ENCODE results near the gene GCC2.

DNA sequence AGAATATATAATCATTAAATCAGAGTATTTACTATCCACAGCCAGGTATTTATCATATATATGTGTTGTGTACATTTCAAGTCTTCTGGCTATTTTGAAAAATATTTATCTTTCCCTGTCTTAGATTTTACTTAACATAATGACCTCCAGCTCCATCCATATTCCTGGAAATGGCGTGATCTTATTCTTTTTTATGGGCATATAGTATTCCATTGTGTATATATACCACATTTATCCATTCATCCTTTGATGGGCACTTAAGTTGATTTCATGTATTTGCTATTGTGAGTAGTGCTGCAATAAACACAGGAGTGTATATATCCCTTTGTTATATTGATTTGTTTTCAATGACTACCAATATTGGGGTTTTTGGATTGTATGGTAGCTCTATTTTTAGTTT is 6.6 kb downstream of the GCC2 start:
- TF ChIP-seq, protein P1, sequence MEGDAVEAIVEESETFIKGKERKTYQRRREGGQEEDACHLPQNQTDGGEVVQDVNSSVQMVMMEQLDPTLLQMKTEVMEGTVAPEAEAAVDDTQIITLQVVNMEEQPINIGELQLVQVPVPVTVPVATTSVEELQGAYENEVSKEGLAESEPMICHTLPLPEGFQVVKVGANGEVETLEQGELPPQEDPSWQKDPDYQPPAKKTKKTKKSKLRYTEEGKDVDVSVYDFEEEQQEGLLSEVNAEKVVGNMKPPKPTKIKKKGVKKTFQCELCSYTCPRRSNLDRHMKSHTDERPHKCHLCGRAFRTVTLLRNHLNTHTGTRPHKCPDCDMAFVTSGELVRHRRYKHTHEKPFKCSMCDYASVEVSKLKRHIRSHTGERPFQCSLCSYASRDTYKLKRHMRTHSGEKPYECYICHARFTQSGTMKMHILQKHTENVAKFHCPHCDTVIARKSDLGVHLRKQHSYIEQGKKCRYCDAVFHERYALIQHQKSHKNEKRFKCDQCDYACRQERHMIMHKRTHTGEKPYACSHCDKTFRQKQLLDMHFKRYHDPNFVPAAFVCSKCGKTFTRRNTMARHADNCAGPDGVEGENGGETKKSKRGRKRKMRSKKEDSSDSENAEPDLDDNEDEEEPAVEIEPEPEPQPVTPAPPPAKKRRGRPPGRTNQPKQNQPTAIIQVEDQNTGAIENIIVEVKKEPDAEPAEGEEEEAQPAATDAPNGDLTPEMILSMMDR (IDR thresholded peaks at IDR 0.05), result no peak
- no peak for TF ChIP-seq POLR2AphosphoS5 (IDR thresholded peaks at IDR 0.05)
